ENCODE measurements around the gene WFDC9.
"Not testable (repeated sequence)": the region's sequence is repeated elsewhere in the genome, so short reads cannot be mapped to it uniquely, and the experiment has no call there.

Gene WFDC9

DNA sequence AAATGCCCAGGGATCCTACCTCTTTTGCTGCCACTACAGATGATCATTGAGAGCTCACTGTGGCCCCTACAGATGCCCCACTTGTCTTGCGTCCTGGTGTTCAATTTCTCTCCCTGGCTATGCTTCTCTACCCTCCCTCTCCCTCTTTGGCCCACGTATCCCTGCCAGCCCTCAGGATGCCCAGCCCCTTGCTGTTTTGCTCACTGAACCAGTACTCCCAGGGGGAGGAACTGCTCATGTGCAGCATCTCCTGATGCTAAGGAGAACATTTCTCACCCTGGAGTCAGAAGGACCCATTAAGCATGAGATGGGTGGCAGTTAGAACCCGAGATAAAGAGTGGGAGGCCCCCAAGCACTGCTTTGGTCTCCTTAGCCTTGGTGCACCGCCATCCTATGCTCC is at the start of gene WFDC9:
Gene WFDC9 (minus strand): TSS at position 101 of the 400 bp plus-strand sequence. CDS start 21,103 bp downstream, outside the sequence.
- DNase-seq, result no peak

DNA sequence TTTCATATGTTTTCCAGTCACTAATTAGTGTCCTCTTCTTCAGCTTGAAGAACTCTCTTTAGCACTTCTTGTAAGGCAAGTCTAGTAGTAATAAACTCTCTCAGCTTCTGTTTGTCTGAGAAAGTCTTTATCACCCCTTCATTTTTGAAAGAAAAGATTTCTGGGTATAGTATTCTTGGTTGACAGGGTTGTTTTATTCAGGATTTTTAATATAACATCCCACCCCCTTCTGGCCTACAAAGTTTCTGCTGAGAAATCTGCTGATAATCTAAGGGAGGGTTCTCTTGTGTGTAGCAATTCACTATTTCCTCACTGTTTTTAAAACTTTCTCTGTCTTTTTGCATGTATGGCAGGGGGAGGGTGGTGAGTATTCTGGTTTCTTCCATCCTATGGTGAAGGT is 48.6 kb upstream of the WFDC9 start:
- no peak for DNase-seq

DNA sequence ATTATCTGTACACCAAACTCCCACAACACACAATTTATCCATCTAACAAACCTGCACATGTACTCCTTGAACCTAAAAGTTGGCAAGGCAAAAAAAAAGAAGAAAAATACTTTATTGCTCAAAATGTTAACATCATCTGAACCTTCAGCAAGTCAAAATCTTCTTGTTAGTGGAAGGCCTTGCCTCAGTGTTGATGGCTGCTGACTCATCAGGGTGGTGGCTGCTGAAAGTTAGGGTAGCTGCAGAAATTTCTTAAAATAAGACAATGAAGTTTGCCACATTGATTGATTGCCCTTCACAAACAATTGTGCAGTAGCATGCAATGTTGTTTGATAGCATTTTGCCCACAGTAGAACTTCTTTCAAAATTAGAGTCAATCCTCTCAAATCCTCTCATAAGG is 41.7 kb upstream of the WFDC9 start:
- no peak for DNase-seq

DNA sequence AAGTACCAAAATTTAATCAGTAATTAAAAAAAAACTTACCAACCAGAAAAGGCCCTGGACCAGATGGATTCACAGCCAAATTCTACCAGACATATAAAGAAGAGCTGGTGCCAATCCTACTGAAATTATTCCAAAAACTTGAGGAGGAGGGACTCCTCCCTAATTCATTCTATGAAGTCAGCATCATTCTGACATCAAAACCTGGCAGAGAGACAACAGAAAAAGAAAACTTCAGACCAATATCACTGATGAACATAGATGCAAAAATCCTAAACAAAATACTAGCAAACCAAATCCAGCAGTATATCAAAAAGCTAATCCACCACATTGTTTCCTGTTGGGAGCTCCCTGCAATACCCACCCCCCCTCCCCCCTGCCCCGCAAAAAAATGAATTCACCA is 39.1 kb upstream of the WFDC9 start, which contains the start of gene WFDC11:
Gene WFDC11 (minus strand): TSS at position 101 of the 400 bp plus-strand sequence. CDS start 19,639 bp downstream, outside the sequence.
- DNase-seq, result no peak

DNA sequence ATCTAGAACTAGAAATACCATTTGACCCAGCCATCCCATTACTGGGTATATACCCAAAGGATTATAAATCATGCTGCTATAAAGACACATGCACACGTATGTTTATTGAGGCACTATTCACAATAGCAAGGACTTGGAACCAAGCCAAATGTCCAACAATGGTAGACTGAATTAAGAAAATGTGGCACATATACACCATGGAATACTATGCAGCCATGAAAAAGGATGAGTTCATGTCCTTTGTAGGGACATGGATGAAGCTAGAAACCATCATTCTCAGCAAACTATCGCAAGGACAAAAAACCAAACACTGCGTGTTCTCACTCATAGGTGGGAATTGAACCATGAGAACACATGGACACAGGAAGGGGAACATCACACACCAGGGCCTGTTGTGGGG is 26.0 kb upstream of the WFDC9 start:
- not testable (repeated sequence) for DNase-seq

DNA sequence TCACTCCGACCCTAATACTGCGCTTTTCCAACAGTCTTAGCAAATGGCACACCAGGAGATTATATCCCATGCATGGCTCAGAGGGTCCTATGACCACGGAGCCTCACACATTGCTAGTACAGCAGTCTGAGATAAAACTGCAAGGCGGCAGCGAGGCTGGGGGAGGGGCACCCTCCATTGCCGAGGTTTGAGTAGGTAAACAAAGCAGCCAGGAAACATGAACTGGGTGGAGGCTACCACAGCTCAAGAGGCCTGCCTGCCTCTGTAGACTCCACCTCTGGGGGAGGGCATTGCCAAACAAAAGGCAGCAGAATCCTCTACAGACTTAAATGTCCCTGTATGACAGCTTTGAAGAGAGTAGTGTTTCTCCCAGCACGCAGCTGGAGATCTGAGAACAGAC is 20.6 kb upstream of the WFDC9 start:
- DNase-seq, result not testable (repeated sequence)

DNA sequence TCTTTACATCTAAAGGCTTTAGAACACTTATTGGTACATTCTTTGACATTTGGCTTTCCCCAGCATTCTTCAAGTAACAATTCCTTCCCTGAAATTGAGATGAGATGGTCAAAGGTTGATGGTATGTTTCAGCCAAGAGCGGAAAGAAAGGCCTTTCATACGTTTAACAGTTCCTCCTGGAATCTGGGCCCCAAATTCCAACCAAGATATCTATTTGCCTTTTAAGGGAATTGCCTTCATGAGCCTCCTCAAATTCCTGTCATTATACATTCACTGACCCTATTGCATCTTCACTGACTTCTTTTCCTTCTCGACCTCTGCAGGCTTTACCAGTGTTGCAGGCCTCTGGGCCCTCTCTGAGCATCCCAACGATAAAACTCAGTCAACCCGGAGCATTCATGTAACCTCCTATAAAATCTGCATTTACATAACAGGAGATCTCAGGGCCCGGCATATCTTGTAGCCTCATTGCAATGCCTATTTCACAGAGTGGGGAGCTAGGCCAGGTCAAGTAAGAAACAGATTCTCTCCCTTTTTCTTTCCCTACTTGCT is 18.3 kb upstream of the WFDC9 start:
- DNase-seq, result no peak

DNA sequence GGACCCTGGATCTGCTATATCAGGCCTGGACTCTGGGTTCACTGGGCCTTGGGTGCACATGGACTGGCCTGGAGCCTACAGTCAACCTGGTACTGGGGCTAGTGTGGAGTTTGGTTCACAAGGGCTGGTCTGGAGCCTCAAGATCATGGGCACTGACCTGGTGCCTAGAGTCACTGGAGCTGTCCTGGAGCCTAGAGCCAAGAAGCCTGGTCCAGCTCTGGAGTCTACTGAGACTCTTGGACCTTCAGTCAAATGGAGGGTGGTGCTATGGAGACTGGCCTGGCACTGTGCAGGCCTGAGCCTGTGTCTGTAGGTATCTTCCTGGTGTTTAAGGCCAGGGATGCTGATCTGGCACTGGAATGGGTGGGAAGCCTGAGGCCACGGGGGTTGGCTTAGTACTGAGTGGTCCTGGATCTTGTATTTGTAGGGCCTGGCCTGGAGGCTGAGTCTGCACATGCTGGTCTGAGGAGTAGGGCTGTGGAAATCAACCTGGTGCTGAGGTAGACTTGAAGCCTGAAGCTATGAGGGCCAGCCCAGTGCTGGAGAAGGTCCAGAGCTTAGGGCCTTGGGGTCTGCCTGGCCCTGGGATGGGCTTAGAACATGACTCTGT is 16.5 kb upstream of the WFDC9 start:
- no peak for DNase-seq

DNA sequence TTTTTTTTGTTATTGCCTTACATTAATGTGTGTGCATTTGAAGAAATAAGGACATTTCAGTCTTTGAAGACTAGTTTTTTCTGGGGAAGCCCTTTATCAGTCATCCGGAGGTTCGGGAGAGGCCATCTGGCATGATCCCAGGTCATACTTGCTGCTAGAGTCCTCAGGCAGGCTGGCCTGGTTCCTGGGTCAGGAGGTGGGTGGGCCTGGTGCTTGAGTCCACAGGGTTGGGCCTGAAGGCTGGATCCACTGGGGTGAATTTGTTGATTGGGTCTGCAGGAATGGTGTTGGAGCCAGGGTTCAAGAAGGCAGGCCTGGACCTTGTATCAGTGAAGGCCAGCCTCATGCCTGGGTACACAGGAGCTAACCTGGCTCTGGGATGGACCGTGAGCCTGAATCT is 15.8 kb upstream of the WFDC9 start:
- DNase-seq, result no peak

DNA sequence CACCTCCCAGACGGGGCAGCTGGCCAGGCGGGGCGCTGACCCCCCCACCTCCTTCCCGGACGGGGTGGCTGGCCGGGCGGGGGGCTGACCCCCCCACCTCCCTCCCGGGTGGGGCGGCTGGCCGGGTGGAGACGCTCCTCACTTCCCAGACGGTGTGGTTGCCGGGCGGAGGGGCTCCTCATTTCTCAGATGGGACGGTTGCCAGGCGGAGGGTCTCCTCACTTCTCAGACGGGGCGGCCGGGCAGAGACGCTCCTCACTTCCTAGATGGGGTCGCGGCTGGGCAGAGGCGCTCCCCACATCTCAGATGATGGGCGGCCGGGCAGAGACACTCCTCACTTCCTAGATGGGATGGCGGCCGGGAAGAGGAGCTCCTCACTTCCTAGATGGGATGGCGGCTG is 14.8 kb upstream of the WFDC9 start:
- DNase-seq, result not testable (repeated sequence)

DNA sequence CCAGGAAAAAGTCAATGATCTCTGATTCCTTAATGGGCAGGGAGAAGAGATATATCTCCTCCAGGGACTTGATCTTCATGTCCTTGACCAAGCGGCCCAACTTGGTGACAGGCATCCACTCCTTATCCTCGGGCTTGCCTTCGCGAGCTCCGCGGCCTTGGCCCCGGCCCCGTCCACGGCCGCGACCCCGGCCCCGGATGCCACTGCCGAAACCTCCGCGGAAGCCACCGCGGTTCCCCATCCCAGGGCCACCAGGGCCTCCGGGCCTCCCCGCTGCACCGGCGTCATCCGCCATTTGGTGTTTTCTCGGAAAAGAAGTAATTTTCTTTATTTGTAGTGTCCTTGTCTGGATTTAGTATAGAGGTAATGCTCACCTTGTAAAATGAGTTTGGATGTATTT is 10.0 kb upstream of the WFDC9 start:
- not testable (repeated sequence) for DNase-seq

DNA sequence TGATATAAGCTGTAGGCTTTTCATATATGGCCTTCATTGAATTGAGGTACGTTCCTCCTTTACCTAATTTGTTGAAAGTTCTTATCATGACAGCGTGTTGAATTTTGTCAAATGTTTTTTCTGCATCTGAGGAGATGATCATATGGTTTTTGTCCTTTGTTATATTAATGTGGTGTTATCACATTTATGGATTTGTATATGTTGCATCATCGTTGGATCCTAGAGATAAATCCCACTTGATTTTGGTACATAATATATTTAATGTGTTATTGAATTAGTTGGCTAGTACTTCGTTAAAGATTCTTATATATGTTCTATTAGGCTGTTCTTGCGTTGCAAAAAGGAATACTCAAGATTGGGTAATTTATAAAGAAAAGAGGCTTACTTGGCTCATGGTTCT is 8.6 kb upstream of the WFDC9 start:
- DNase-seq, result no peak

DNA sequence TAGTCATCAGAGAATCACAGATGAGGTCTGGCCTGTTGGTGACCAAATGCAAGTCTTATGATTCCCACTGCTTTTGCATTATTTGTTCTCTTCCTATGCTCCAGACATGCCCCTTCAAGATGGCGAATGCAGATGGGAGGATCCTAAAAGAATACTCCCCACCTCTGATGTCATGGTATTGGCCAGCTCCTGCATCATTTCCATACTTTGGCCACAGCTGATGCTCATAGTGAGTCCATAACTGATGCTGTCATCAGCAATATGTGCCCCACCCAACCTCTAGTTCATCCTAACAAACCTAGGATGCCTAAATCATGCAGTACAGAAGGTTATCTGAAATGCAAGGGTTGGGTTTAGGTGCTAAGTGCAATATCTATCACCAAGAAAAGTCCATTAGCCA is 5.4 kb upstream of the WFDC9 start:
- DNase-seq, result no peak

DNA sequence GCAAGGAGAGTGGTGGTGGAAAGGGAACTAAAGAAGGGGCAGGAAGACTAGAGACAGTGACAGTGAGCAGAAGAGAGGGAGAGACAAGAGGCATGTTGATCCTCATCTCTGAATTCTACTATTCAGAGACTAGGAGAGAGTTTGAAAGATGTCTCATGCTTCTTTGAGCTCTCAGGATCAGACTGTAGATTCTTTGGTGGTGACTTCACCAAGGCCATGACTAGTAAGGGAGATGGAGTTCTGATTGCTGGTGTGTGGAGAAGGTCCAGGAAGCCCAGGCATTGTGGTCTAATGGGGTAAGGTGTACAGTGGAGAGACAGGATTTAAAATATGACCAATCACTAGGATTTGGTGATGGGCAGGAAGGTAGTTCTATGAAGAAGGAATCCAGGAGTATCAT is 713 bp downstream of the WFDC9 start:
- DNase-seq, result no peak

DNA sequence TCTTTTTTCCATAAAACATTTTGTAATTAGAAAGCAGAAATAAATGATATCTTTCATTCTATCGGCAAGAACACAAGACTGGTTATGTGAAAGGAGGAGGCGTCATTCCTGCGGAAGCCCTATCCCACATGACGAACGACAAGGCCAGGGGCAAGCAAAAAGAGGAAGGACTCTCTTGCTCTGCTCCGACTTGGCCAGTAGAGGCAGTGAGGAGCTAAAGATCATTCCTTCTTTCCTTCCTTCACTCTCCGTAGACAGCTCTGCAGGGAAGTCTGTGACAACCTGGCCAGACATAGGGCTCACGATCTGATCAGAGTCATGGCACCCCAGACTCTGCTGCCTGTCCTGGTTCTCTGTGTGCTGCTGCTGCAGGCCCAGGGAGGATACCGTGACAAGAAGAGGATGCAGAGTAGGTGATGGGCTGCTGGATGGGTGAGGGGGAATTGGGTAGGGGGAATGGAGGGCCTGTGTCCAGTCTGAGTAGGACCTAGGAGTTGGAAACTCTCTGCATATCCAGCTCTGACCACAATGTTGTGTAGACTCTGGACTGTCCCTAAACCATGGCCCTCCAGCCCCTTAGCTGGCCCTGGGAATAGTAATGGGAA is 1.5 kb downstream of the WFDC9 start, which contains the start of gene WFDC10A:
Gene WFDC10A (plus strand): TSS at position 244 of the 605 bp plus-strand sequence. CDS start 75 bp downstream, at position 319.
- peak in 1 of 2 experiments; percentile 45 for DNase-seq

DNA sequence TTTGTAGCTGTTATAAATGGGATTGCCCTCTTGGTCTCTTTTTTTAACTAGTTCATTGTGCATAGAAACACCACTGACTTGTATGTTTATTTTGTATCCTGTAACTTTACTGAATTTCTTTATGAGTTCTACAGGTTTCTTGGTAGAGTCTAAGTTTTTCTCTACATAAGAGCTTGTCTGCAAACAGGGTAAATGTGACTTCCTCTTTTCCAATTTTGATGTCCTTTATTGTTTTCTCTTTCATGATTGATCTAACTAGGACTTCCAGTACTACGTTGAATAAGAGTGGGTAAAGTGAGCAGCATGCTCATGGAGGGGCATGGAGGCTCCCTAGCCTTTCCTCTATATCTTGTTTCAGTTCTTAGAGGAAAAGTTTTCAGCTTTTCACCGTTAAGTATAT is 4.5 kb downstream of the WFDC9 start:
- DNase-seq, result no peak

DNA sequence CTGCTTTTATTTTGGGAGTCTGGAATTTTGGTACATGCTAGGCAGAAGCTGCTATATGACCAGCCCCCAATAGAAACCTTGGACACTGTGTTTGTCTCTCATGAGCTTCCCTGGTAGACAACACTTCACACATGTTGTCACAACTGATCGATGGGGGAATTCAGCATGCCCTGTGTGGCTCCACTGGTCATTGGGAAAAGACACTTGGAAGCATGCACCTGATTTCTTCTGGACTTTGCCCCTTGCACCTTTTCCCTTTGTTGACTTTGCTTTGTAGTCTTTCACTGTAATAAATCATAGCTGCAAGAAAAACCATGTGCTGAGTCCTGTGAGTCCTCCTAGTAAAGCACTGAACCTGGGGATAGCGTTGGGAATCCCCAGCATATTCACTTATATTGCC is 9.5 kb downstream of the WFDC9 start:
- no peak for DNase-seq

DNA sequence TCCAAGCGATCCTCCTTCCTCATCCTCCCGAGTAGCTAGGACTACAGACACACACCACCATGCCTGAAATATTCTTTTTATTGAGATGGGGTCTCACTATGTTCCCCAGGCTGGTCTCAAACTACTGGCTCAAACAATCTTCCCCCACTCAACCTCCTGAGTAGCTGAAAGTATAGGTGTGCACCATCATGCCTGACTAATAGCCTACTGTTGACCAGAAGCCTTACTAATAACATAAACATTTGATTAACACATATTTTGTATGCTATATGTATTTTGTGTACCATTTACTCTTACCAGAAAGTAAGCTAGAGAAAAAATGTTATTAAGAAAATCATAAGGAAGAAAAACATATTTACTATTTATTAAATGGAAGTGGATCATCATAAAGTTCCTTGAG is 13.5 kb downstream of the WFDC9 start:
- DNase-seq, result no peak

DNA sequence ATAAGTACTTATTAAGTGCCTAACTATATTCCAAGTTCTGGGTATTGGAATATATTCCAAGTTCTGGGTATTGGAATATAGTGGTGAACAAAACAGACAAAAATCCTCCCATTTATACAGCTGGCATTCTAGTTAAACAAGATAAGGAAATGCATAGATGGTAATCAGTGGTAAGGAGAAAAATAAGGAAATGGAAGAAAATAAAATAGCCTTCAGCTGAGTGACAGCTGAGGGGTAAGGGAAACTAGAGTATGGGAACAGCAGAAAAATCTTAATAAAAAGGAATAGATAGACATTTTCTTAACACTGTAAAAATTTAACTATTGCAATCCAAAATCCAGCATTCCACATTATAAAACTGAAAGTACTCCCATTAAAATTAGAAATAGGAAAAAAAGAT is 18.8 kb downstream of the WFDC9 start:
- DNase-seq, result no peak

DNA sequence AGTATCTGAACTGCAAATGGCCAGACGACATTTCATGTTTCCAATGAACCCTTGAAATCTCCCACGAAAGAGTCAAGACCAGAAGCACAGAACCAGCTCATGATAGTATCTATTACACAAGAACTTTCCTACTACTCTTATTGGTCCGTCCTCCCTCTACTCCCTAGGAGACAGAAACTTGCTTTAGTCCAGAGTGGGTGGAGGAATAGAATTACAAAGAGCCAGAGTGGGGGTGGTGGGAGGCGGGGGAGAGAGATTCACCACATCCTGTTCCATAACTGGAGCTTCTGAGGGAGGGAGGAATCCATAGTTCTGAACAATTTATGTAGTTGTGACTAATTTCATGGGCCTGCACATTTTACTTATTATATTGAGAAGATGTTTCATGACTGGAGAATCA is 20.0 kb downstream of the WFDC9 start:
- DNase-seq, result no peak

DNA sequence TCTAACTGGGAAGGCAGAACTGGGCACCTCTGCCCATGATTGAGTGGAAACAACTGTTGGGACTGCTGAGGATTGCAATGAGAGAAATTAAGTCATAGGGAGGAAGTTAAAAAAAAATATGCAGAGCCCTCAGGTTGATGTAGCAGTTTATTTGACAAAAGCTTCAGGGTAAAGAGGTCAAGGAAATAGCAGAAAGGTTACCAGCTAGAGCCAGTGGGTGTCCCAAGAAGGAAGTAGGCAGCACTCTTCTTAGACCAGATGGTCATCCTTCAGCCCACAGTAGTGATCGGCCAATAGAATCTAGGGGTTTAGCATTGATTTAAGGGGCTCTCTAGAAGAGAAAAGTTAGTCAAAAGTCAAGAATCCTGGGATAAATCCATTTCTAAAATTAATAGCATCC is 23.3 kb downstream of the WFDC9 start:
- DNase-seq, result no peak

DNA sequence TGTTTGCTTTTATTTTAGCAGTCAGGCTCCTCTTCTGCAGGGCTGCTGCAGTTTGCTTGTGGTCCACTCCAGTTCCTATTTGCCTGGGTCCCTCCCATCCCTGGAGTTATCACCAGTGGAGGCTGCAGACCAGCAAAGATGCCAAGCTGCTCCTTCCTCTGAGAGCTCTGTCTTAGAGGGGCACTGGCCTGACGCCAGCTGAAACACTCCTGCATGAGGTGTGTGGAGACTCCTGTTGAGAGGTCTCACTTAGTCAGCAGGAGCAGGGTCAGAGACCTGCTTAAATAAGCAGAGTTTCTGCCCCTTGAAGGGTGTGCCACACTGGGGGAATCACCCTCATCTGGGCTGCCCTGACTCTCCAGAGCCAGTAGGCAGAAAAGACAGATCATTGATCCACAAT is 35.8 kb downstream of the WFDC9 start:
- no peak for DNase-seq

DNA sequence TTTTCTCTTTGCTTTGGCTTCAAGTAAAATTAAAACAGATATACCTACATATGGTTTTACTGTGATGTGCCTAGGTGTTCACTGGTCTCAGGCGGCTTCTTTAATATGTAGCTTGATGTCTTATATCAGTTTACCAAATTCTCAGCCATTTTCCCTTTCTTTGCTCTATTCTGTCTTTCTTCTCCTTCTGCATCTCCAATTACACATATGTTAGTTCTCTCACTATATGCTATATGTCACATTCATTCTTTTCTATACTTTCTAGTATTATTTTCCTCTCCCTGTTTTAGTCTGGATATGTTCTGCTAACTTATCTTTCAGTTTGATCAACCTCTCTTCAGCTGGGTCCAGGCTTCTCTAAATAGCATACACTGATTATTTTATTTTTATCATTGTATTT is 37.6 kb downstream of the WFDC9 start:
- no peak for DNase-seq

DNA sequence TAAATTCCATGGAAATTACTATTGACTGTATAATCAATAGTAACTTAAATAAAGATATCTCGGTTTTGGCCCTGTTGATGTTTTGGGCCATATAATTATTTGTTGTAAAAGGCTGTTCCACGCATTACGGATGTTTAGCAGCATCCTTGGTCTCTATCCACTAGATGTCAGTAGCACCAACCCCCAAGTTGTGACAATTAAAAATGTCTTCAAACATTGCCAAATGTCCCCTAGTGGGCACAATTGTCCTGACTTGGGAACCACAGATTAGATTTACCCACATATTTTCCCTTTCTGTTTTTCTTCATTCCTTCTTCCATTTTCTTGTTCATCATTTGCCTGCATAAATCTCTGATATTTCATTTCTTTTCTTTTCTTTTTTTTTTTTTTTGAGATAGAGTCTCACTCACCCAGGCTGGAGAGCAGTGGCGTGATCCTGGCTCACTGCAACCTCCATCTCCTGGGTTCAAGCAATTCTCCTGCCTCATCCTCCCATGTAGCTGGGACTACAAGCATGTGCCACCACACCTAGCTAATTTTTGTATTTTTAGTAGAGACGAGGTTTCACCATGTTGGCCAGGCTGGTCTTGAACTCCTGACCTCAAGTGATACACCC is 38.4 kb downstream of the WFDC9 start:
- no peak for DNase-seq
